ENCODE results near the gene TP73.
"Not testable (repeated sequence)": the region's sequence is repeated elsewhere in the genome, so short reads cannot be mapped to it uniquely, and the experiment has no call there.

The TP73 gene

DNA sequence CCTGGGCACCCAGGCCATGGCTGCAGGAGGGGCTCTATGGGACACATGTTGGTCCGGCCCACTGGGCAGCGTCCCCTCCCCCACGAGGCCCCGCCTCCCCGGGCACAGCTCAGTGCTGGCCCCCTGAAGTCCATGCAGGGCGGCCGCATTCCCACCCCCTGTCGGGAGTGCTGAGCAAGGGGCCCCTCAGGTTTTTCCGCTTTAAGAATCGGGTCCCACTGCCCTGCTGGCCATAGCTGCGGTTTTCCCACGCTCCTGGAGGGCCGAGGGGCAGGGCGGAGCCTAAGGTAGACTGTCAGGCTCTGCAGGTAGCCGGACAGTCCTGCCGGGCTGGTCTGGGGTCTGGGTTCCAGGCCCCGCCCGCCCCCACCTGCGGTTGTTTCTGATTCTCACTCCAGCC is 56.5 kb downstream of the TP73 start:
- DNase-seq (ENCODE audit: low read depth) = no peak

DNA sequence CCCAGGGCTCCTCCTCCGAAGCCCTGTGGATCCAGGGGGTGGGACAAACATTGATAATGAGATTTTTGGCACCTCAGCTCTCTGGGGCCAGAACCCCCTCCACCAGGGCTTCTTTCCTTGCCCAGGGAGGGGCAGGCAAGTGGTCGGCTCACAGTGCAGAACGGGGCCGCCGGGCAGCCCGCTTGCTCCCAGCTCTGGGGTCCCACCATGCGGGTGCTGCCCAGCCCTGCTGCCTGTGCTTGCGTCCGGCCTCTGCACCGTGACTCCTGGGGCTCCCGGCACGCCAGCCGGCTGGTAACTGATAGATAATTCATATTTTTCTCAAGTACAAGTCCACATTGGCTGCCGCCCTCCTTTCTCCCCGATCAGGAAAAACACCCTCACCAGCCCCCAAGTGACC is 57.9 kb downstream of the TP73 start:
- DNase-seq (ENCODE audit: low read depth) = no peak

DNA sequence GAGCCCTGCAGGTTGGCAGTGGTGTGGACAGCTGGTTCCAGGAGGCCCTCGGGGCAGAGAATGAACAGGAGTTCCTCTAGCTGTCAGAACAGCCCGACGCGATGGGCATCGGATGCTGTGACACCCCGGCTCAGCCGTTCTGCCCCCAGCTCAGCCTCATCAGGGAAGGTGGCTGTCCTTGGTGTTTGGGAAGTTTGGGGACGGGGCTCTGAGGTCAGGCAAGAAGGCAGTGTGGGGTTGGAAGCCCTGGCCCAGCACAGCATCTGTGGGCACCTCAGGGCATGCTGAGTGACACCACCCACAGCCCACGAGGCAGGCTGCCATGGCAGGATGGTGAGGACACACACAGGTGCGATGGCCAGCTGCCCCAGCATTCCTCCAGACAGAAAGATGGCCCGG is 59.1 kb downstream of the TP73 start:
- DNase-seq (ENCODE audit: low read depth) = no peak

DNA sequence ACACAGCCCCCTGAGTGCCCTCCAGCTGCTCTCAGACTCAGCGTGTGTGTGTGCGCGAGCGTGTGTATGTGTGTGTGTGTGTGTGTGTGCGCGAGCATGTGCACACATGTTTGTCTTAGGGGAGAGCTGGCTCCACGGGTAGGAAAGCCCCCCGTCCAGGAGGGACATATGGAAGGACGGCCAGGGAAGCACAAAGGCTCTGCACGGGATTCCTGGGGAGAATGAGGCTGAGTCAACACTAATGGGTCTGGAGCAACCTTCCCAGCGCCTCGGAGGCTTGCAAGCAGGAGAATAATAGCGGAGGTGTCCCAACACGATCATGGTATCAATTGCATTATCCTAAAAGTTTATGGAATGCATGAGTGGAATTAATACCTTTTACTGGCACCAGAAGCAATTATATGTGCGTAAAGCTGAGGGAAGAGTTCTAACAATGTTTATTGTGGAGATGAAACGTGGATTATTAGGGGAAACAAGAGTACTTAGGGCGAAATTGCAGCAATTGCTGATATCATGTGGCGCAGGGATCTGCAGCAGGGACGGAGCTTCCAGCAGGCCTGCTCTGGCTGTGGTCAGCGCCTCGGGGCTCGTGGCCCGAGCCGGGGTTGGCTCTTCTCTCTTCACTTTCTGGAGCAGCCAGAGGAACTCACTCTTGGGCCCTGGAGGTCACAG is 59.6 kb downstream of the TP73 start:
- DNase-seq (ENCODE audit: low read depth) = no peak

DNA sequence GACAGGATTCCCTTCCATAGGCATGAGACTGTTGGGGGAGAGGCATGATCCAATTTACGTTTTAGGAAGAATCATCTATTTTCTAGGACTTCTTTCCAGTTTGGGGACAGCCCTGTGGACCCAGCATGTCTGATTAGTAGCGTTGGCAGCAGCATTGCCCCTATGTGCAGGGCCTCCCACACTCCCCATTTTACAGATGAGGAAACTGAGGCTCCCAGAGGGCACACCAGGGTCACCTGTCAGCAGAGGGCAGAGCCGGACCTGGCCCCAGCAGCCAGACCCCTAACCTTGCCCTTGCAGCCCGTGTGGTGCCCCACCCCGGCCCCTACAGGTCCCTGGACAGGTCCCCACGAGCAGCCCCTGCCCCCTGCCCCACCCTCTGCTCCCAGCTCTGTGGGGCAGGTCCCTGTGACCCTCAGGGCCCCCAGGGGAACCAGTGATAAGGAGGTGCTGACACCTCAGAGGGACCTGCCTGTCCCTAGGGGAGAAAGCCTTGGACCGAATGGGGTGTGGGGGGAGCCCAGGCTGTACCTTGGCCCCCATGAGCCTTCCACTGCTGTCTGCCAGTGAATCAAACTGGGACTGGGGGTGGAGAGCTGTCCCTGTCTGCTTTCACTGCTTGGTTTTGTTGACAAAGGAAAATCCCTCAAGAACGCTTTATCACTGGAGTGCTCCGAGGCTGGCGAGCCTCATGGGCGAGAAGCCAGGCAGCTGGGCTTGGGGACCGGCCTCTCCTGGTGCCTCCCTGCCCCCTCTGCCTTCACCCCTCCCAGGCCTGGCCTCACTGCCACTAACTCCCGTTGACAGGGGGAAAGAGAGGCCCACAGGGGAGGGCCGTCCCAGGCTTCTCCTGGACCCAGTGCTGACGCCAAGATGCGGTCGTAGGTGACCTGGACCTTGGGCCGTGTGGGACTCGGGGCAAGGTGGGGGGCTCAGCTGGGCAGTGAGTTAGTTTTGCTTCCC is 60.5 kb downstream of the TP73 start:
- DNase-seq (ENCODE audit: low read depth) = no peak

DNA sequence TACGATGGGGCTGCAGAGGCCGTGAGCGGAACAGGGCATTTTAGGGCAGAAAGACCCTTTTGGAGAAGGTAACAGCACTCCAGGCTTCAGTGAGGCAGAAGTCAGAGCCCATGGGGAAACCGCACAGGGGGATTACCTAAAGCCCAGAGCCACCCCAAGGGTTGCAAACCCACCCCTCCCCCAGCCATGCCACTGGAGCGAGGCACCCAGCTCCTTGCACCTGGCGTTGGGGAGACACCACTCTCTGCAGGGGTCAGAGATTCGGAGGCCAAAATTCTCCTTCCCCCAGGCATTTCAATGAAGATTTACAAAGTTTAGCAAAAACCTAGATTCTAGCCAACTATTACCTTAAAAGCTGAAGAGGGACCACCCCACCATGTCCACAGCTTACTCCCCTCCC is 61.5 kb downstream of the TP73 start:
- no peak for DNase-seq (ENCODE audit: low read depth)

DNA sequence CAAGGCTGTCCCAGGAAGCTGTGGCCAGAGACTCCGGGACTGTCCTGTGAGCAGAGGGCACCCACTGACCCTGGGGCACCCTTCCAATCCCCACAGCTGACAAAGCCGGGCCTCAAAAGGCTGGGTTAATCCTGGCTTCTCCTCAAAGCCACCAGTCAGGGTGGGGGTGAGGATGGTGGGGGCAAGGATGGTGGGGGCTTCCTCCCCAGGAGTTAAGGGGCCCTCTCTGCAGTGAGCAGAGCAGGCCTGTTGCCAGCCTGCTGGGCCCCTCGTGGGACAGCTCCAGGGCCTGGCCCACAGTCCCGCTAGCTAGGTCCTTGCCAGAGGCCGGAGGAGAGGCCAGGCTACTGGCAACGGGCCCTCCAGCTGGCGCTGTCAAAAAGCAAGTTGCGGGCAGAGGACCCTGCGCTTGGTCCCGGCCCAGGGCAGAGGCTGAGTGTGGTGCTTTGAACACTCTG is 62.0 kb downstream of the TP73 start:
- DNase-seq (ENCODE audit: low read depth) = no peak

GRCh38 chr1:3714814-3715213 is 62.5 kb downstream of the TP73 start:
- no peak for DNase-seq (ENCODE audit: low read depth)

DNA sequence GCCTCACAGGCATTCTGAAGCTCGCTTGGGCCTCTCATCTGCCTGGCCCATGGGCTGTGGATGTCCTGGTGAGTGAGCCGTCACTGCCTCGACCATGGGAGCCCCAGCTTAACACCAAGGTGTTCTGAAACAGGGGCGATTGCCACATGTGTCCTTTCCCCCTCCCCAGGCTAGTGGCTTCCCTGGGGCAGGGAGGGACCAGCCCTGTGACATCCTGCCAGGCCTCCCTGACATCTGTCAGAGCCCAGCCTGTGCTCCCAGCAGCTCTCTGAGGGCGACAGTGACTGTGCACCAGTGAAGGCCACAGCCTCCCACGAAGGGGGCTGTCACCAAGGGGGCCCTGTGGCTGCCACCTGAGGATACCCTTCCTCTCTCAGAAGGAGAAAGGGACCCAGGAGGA is 64.0 kb downstream of the TP73 start:
- no peak for DNase-seq (ENCODE audit: low read depth)

- no peak for DNase-seq (ENCODE audit: low read depth)
Measured at GRCh38 chr1:3717041-3717714, 64.9 kb downstream of the TP73 start.

GRCh38 chr1:3717715-3718601 is 65.6 kb downstream of the TP73 start:
- DNase-seq (ENCODE audit: low read depth) = no peak

GRCh38 chr1:3718764-3719163 is 66.4 kb downstream of the TP73 start:
- DNase-seq (ENCODE audit: low read depth) = no peak

DNA sequence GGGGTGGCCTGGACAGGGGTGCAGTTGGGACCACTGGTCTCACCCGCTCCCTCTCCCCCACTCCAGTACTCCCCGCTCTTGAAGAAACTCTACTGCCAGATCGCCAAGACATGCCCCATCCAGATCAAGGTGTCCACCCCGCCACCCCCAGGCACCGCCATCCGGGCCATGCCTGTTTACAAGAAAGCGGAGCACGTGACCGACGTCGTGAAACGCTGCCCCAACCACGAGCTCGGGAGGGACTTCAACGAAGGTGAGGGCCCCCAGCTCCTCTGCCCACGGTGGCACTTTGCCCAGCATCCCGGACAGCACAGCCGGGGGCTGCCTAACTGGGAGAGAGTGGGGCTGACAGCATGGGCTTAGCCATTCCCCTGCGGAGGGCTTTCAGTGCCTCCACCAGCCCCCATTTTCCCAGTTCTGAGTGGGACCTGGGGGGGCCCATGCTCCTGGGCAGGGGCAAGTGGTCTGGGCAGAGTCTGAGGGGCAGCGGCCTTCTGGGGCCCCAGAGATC is 69.7 kb downstream of the TP73 start:
- no peak for DNase-seq (ENCODE audit: low read depth)

GRCh38 chr1:3722846-3723245 is 70.5 kb downstream of the TP73 start:
- DNase-seq (ENCODE audit: low read depth) = no peak

DNA sequence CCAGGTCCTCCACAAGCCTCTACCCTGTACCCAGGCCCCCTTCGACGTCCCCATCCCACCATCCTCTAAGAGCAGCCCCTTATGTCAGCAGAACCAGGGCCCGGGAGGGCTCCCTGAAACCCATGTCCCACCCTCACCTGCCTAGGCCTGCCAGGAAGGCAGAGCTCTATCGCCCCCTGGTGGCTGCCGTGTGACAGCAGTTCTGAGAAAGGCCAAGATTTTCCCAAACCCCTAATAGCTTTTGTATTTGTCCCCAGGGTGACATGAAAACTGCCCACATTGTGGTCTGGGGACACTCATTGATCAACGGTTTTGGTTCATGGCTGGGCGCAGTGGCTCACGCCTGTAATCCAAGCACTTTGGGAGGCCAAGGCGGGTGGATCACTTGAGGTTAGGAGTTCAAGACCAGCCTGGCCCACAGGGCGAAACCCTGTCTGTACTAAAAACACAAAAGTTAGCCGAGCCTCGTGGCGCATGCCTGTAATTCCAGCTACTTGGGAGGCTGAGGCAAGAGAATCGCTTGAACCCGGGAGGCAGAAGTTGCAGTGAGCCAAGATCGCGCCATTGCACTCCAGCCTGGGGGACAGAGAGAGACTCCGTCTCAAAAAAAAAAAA is 72.2 kb downstream of the TP73 start:
- DNase-seq (ENCODE audit: low read depth) = not testable (repeated sequence)

DNA sequence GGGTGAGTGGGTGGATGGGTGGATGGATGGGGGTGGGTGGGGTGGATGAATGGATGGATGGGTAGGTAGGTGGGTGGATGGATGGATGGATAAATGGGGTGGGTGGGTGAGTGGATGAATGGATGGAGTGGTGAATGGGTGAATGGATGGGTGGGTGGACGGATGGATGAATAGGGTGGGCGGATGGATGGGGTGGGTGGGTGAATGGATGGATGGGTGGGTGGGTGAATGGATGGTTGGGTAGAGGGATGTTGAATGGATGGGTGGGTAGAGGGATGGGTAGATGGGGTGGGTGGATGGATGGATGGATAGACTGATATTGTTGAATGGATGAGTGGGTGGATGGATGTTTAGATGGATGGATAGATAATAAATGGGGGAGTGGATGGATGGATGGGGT is 73.0 kb downstream of the TP73 start:
- no peak for DNase-seq (ENCODE audit: low read depth)

DNA sequence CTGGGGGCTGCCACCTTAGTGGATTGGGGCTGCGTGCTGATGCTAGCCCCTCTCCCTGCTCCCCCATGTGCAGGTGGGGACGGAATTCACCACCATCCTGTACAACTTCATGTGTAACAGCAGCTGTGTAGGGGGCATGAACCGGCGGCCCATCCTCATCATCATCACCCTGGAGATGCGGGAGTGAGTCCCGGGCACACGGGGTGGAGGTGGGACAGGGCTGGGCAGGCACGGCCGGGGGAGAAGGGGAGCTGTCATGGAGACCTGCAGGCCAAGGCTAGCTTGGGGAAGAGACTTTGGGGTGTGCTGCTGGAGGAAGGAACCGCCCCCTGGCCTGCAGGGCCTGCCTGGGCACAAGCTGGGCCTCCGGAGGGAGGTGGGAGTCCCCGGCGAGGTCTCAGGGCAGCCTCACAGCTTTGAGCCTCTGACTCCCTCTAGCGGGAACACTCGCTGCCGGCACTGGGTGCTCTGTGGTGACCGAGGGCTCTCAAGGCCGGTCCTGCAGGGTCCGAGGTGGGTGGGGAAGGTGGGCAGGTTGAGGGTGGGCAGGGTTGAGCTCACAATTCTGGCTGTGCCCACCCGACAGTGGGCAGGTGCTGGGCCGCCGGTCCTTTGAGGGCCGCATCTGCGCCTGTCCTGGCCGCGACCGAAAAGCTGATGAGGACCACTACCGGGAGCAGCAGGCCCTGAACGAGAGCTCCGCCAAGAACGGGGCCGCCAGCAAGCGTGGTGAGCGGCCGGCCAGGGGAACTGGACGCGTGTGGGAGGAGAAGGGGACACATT is 74.9 kb downstream of the TP73 start:
- no peak for DNase-seq (ENCODE audit: low read depth)

- no peak for DNase-seq (ENCODE audit: low read depth)
Measured at GRCh38 chr1:3727825-3728776, 75.8 kb downstream of the TP73 start.
